ENCODE data around the gene TP73. TPM values are rescaled to one million over a fixed set of nuclear protein-coding genes. Genes with fewer than 3 reads are reported as not detected.

Gene TP73
- total RNA-seq, 1 donor from 2014 or later = 13.0 TPM

DNA sequence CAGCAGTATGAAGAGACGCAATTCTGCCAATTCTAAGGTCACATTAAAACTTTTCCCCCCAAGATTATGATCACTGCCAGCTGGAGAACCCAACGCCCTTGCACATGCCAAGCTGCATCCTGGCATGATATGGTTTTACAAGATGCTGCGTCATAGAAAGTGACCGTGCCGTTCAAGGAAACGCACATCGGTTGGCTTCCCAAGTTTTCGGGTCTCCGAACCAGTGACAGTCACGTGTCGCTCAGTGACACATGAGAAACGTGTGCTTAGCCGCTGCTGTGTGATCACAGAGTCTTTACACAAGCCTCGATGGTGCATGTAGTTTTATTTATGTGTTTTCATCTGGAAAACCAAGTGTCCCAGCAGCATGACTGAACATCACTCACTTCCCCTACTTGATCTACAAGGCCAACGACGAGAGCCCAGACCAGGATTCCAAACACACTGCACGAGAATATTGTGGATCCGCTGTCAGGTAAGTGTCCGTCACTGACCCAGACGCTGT lies 127.6 kb downstream of the TP73 start:
- H3K36me3 Mint-ChIP-seq (ENCODE audit: unreplicated experiment) = no peaks in the 10 kb centered on the region
- TF ChIP-seq, protein P1, sequence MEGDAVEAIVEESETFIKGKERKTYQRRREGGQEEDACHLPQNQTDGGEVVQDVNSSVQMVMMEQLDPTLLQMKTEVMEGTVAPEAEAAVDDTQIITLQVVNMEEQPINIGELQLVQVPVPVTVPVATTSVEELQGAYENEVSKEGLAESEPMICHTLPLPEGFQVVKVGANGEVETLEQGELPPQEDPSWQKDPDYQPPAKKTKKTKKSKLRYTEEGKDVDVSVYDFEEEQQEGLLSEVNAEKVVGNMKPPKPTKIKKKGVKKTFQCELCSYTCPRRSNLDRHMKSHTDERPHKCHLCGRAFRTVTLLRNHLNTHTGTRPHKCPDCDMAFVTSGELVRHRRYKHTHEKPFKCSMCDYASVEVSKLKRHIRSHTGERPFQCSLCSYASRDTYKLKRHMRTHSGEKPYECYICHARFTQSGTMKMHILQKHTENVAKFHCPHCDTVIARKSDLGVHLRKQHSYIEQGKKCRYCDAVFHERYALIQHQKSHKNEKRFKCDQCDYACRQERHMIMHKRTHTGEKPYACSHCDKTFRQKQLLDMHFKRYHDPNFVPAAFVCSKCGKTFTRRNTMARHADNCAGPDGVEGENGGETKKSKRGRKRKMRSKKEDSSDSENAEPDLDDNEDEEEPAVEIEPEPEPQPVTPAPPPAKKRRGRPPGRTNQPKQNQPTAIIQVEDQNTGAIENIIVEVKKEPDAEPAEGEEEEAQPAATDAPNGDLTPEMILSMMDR (IDR thresholded peaks at IDR 0.05; ENCODE audit: partially characterized antibody, unreplicated experiment) = no peak
- H3K27me3 Mint-ChIP-seq (ENCODE audit: unreplicated experiment) = peaks cover 6% of the 10 kb centered on the region
- DNase-seq = no peak
- H3K4me3 Mint-ChIP-seq (ENCODE audit: unreplicated experiment) = no peak overlapping the region
- no peak overlapping the region for H3K27ac Mint-ChIP-seq (ENCODE audit: unreplicated experiment)
- peaks cover 16% of the 10 kb centered on the region for H3K4me1 Mint-ChIP-seq (ENCODE audit: low read depth, unreplicated experiment)
- H3K9me3 Mint-ChIP-seq (ENCODE audit: unreplicated experiment) = peaks cover 9% of the 10 kb centered on the region

DNA sequence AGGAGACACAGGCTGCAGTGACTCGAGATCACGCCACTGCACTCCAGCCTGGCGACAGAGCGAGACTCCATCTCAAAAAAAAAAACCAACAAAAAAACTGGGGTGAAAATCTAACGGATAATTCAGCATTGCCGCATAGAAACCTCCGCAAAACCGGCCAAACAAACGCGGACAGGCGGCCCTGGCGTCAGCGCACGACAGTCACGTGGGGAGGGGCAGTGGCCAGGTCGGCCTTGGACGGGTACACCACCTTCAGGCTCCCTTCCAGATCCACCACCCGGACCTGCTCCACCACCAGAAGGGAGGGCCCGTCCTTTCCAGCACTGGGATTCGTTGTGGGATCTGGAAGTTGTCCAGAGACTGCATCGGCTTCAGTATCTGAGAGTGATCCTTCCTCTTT lies 128.6 kb downstream of the TP73 start:
- peaks cover 14% of the 10 kb centered on the region for H3K4me1 Mint-ChIP-seq (ENCODE audit: low read depth, unreplicated experiment)
- DNase-seq = no peak
- no peak overlapping the region for H3K27ac Mint-ChIP-seq (ENCODE audit: unreplicated experiment)
- peaks cover 9% of the 10 kb centered on the region for H3K9me3 Mint-ChIP-seq (ENCODE audit: unreplicated experiment)
- H3K36me3 Mint-ChIP-seq (ENCODE audit: unreplicated experiment) = no peaks in the 10 kb centered on the region
- no peak overlapping the region for H3K4me3 Mint-ChIP-seq (ENCODE audit: unreplicated experiment)
- peaks cover 6% of the 10 kb centered on the region for H3K27me3 Mint-ChIP-seq (ENCODE audit: unreplicated experiment)
- TF ChIP-seq, protein P1 (IDR thresholded peaks at IDR 0.05; ENCODE audit: partially characterized antibody, unreplicated experiment) = no peak

DNA sequence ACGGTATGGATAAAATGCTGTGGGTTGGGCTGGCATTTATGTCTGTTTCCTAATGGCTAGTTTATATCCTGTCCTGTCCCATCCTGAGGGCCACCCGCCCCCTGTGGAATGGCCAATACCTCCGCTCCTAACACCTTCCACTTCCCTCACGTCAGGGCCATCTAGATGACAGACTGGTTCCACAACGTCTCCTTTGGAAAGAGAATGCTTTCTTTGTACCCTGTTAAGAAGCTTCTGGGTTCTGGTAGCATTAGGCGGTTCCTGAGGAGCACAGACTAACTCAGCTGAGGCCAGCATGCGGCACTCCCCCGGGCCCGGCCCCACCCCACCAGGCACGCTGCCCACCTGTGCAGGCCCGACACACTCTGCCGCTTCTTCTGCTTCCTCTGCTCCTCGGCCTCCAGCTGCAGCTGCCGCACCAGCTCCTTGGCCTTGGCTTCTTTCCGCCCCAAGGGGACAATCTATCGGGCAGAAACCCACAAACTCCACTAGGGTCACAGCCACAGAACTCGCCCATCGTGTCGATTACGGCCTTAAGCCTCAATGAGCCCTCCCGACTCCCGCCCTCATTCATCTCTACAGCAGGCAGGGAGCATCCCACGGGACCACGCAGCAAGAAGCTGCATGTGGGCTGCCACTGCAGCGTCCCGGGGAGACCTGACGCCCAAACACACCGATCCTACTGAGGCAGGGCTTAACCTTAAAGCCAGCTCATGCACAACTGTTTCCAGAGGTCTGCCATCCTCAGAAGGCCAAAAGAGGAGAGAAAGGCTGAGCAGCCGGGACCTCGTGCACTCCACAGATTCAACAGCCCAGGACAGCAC lies 131.5 kb downstream of the TP73 start:
- Mint-ChIP-seq H3K27ac (ENCODE audit: unreplicated experiment) (no peak overlapping the region), H3K4me1 (ENCODE audit: low read depth, unreplicated experiment) (peaks cover 15% of the 10 kb centered on the region), H3K27me3 (ENCODE audit: unreplicated experiment) (peaks cover 6% of the 10 kb centered on the region), H3K9me3 (ENCODE audit: unreplicated experiment) (peaks cover 5% of the 10 kb centered on the region), H3K36me3 (ENCODE audit: unreplicated experiment) (peaks cover 5% of the 10 kb centered on the region), H3K4me3 (ENCODE audit: unreplicated experiment) (no peak overlapping the region)
- TF ChIP-seq, protein P1 (IDR thresholded peaks at IDR 0.05; ENCODE audit: partially characterized antibody, unreplicated experiment) = no peak
- DNase-seq = no peak

DNA sequence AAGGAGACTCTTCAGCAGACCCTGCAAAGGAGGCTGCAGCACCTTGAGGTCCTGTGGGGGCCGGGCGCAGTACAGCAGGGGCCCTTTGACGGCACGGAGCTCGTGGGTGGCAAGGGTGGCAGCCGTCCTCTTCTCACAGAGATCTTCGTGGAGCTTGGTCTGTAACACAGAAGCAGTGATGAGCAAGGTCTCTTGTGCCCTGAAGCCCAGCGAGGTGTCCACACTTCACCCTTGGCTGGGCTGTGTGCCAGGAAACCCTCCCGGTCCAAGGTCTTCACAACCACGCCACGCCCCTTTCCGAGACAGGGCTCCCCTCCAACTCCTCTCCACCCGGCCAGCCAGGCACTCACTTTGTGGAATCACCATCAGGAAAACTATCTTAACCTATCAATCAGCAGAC lies 132.7 kb downstream of the TP73 start:
- no peak overlapping the region for H3K4me3 Mint-ChIP-seq (ENCODE audit: unreplicated experiment)
- DNase-seq = no peak
- H3K27me3 Mint-ChIP-seq (ENCODE audit: unreplicated experiment) = peaks cover 10% of the 10 kb centered on the region
- no peak overlapping the region for H3K27ac Mint-ChIP-seq (ENCODE audit: unreplicated experiment)
- peaks cover 5% of the 10 kb centered on the region for H3K36me3 Mint-ChIP-seq (ENCODE audit: unreplicated experiment)
- H3K9me3 Mint-ChIP-seq (ENCODE audit: unreplicated experiment) = peaks cover 5% of the 10 kb centered on the region
- TF ChIP-seq, protein P1 (IDR thresholded peaks at IDR 0.05; ENCODE audit: partially characterized antibody, unreplicated experiment) = no peak
- peaks cover 13% of the 10 kb centered on the region for H3K4me1 Mint-ChIP-seq (ENCODE audit: low read depth, unreplicated experiment)

All from glutamatergic neuron (in vitro differentiated cells).